HepG2 (cell line): ENCODE measurements around the gene SLC16A3. TPM values are rescaled to one million over a fixed set of nuclear protein-coding genes. Genes with fewer than 3 reads are reported as not detected.

Source experiments
- ARNTL ChIP-seq: sonication (generic); formaldehyde crosslinking; IDR thresholded peaks from 2 replicates; pipeline ENCODE4 v1.4.0; 2020; ENCODE audit warnings: mild to moderate bottlenecking, missing genetic modification reagents
- ATM ChIP-seq: fragments of 450-650 bp; IDR thresholded peaks from 2 replicates; pipeline ENCODE4 v1.7.1; 2017; ENCODE audit warnings: mild to moderate bottlenecking, borderline replicate concordance
- EED ChIP-seq: sonication (generic); formaldehyde crosslinking; IDR thresholded peaks from 2 replicates; pipeline ENCODE4 v1.5.0; 2020; ENCODE audit warnings: mild to moderate bottlenecking, missing genetic modification reagents
- ETV5 ChIP-seq: IDR thresholded peaks from 2 replicates; pipeline ENCODE4 v1.6.1; 2018; ENCODE audit warnings: missing biosample characterization, missing genetic modification reagents, inconsistent platforms, borderline replicate concordance
- GABPA ChIP-seq, 2 experiments: IDR thresholded peaks; 2 replicates each; pipeline ENCODE4 v1.6.1; 2011 to 2016; ENCODE audit warnings: low read depth in 2 of 2, low read length in 1 of 2, missing biosample characterization in 1 of 2, missing genetic modification characterization in 1 of 2
- IRF1 ChIP-seq: sonication (generic); formaldehyde crosslinking; IDR thresholded peaks from 2 replicates; pipeline ENCODE4 v1.4.0; 2020; ENCODE audit warnings: low read depth, mild to moderate bottlenecking, missing genetic modification reagents
- IRF2 ChIP-seq: IDR thresholded peaks from 2 replicates; pipeline ENCODE4 v1.6.1; 2018; ENCODE audit warnings: missing genetic modification reagents, missing compliant biosample characterization
- NFYB ChIP-seq: sonication (generic); formaldehyde crosslinking; IDR thresholded peaks from 2 replicates; pipeline ENCODE4 v1.4.0; 2020; ENCODE audit warnings: missing genetic modification reagents
- NR2F1 ChIP-seq, 2 experiments: fragments of 450-650 bp in 1 of 2; formaldehyde crosslinking in 1 of 2; IDR thresholded peaks; 2 replicates each; pipeline versions ENCODE4 v1.5.0 to v1.6.1; 2016 to 2020; ENCODE audit warnings: mild to moderate bottlenecking in 1 of 2, missing compliant biosample characterization in 1 of 2, missing genetic modification reagents in 1 of 2, moderate library complexity in 1 of 2
- NR2F2 ChIP-seq: IDR thresholded peaks from 2 replicates; pipeline ENCODE4 v1.6.1; 2012; ENCODE audit warnings: low read depth, inconsistent platforms, borderline replicate concordance
- PPARG ChIP-seq: conservative IDR thresholded peaks from 2 replicates; pipeline ENCODE4 v1.6.1; 2016; ENCODE audit warnings: missing biosample characterization, missing genetic modification reagents
- ZBTB42 ChIP-seq: sonication (generic); formaldehyde crosslinking; IDR thresholded peaks from 2 replicates; pipeline ENCODE4 v1.5.0; 2020; ENCODE audit warnings: mild to moderate bottlenecking, missing genetic modification reagents
- ZFP36L2 ChIP-seq: sonication (generic); formaldehyde crosslinking; IDR thresholded peaks from 2 replicates; pipeline ENCODE4 v1.4.0; 2020; ENCODE audit warnings: missing genetic modification reagents
- ZFP91 ChIP-seq: sonication (generic); formaldehyde crosslinking; IDR thresholded peaks from 2 replicates; pipeline ENCODE4 v1.9.0; 2022; ENCODE audit warnings: missing genetic modification reagents, mild to moderate bottlenecking, borderline replicate concordance
- ZNF143 ChIP-seq: sonication (generic); formaldehyde crosslinking; IDR thresholded peaks from 2 replicates; pipeline ENCODE4 v1.4.0; 2020; ENCODE audit warnings: missing genetic modification reagents
- ZNF160 ChIP-seq: sonication (generic); formaldehyde crosslinking; IDR thresholded peaks from 2 replicates; pipeline ENCODE4 v1.8.0; 2022; ENCODE audit warnings: mild to moderate bottlenecking, inconsistent platforms, missing genetic modification reagents
- ZNF33B ChIP-seq: sonication (generic); formaldehyde crosslinking; IDR thresholded peaks from 2 replicates; pipeline ENCODE4 v1.5.1; 2020; ENCODE audit warnings: mild to moderate bottlenecking, missing genetic modification reagents
- ZNF7 ChIP-seq: IDR thresholded peaks from 2 replicates; pipeline ENCODE4 v1.6.1; 2016; ENCODE audit warnings: missing biosample characterization, missing genetic modification reagents
- ZNF709 ChIP-seq: sonication (generic); formaldehyde crosslinking; IDR thresholded peaks from 2 replicates; pipeline ENCODE4 v1.5.0; 2020; ENCODE audit warnings: mild to moderate bottlenecking, missing genetic modification reagents
- ZNF724P ChIP-seq: sonication (generic); formaldehyde crosslinking; IDR thresholded peaks from 2 replicates; pipeline ENCODE4 v1.8.0; 2022; ENCODE audit warnings: missing genetic modification reagents, borderline replicate concordance
- ZNF772 ChIP-seq: sonication (generic); formaldehyde crosslinking; IDR thresholded peaks from 2 replicates; pipeline ENCODE4 v1.5.0; 2020; ENCODE audit warnings: mild to moderate bottlenecking, missing genetic modification reagents
- ZNF790 ChIP-seq: sonication (generic); formaldehyde crosslinking; IDR thresholded peaks from 2 replicates; pipeline ENCODE4 v1.8.0; 2022; ENCODE audit warnings: missing genetic modification reagents, mild to moderate bottlenecking, borderline replicate concordance
- polyA plus RNA-seq, 8 experiments: library from polyadenylated mRNA; depleted of rRNA in 3 of 8; stranded (reverse) in 7 of 8; unstranded in 1 of 8; fragments of >200 nt; fragmentation: Illumina TruSeq in 4 of 8; extraction: Trizol in 4 of 8; gene quantifications; 2 replicates each; pipeline versions ENCODE4 v1.2.1 to v1.2.3, GENCODE V29; 2011 to 2016; ENCODE audit warnings: low read depth in 4 of 8, missing spikeins in 1 of 8, mixed read lengths in 1 of 8; ENCODE audit not compliant: insufficient read depth in 1 of 8
- total RNA-seq, 5 experiments: library from RNA; depleted of rRNA; stranded (reverse); fragments of >200 nt; fragmentation: Illumina TruSeq; extraction: Trizol; gene quantifications; 2 replicates each; pipeline ENCODE4 v1.2.3, GENCODE V29; 2016; ENCODE audit warnings: low read depth in 1 of 5
- TF ChIP-seq, protein P1 (sequence below): IDR thresholded peaks from 2 replicates; pipeline ENCODE4 v1.6.1; 2012; ENCODE audit warnings: low read depth, low read length, improper control_type of control experiment
- TF ChIP-seq, protein P2 (sequence below): sonication (generic); formaldehyde crosslinking; conservative IDR thresholded peaks from 2 replicates; pipeline ENCODE4 v1.8.0; 2022; ENCODE audit warnings: mild to moderate bottlenecking, moderate library complexity, missing genetic modification reagents

The SLC16A3 gene
- total and polyA plus RNA-seq, 2 of the 13 experiments (the other 11 are each of a cell fraction or from before 2014, with no cell fraction given), result 242 to 349 TPM

DNA sequence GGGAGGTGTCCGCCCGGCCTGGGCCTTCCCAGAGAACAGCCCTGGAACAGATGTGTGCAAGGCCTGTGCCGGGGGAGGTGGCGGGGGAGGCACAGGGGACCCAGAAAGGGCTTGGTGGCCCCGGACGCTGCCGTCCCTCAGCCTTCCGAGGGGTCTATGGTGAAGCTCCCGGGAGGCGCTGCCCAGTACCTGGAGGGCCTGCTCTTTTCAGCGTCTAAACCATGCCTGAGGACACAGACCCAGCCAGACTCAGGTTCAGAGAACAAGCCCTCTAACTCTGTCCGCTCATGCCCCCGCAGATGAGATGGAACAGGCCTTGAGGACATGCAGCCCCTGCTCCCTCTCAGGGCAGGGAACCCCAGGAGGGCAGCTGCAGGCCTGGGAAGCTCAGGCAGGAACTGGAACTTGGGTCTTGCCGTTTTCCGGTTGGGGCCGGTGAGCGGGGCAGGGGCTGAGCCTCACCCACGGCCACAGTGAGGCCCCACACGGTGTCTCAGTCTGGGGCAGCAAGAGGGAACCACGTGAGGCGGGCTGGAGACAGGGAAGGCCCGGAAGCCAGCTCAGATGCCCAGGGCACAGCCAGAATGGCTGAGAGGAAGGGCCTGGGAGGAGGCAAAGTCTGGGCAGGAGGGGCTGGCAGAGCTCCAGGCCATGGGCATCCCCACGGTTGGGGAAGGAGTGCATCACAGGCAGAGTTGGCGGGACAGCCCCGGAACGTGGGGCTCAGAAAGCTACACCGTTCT, 12.5 kb downstream of the SLC16A3 start (continued):
- TF ChIP-seq ZNF790, result peak; percentile 80; the same call in 1 of the 2 replicates
- TF ChIP-seq IRF2 (CRISPR knock-in tag), result no peak; the same call in 1 of the 2 replicates
- TF ChIP-seq NR2F2, result no peak
- TF ChIP-seq NFYB (CRISPR knock-in tag), result peak; percentile 43; the same call in 1 of the 2 replicates
- peak; percentile 65; the same call in 1 of the 2 replicates for TF ChIP-seq ARNTL (CRISPR knock-in tag)
- TF ChIP-seq ZFP36L2 (CRISPR knock-in tag), result no peak; the same call in 1 of the 2 replicates
- TF ChIP-seq, protein P1, sequence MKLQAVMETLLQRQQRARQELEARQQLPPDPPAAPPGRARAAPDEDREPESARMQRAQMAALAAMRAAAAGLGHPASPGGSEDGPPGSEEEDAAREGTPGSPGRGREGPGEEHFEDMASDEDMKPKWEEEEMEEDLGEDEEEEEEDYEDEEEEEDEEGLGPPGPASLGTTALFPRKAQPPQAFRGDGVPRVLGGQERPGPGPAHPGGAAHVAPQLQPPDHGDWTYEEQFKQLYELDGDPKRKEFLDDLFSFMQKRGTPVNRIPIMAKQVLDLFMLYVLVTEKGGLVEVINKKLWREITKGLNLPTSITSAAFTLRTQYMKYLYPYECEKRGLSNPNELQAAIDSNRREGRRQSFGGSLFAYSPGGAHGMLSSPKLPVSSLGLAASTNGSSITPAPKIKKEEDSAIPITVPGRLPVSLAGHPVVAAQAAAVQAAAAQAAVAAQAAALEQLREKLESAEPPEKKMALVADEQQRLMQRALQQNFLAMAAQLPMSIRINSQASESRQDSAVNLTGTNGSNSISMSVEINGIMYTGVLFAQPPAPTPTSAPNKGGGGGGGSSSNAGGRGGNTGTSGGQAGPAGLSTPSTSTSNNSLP, result no peak
- TF ChIP-seq GABPA (IDR thresholded peaks at IDR 0.05; ENCODE audit: low read depth, low read length), result no peak
- peak; percentile 55 for TF ChIP-seq GABPA (CRISPR knock-in tag; IDR thresholded peaks at IDR 0.05; ENCODE audit: low read depth)
- TF ChIP-seq ZBTB42 (CRISPR knock-in tag), result peak; percentile 86
- TF ChIP-seq ETV5, result peak; percentile 77; the same call in 1 of the 2 replicates
- peak; percentile 49; the same call in 1 of the 2 replicates for TF ChIP-seq ZNF709 (CRISPR knock-in tag)
- 0 out of 2 replicates have a peak, but pooled peaks have one; percentile 56 for TF ChIP-seq ZNF33B (CRISPR knock-in tag)
- peak; percentile 56; the same call in 1 of the 2 replicates for TF ChIP-seq ZNF160
- TF ChIP-seq PPARG (CRISPR knock-in tag), result peak; percentile 49; the same call in 1 of the 2 replicates
- no peak; the same call in 1 of the 2 replicates for TF ChIP-seq ZNF143 (CRISPR knock-in tag)
- TF ChIP-seq EED (CRISPR knock-in tag), result no peak
- TF ChIP-seq IRF1, result peak; percentile 87; the same call in 1 of the 2 replicates
- peak; percentile 8 for TF ChIP-seq ZNF772 (CRISPR knock-in tag)
- peak; percentile 10; the same call in 1 of the 2 replicates for TF ChIP-seq ZNF7 (CRISPR knock-in tag)
- TF ChIP-seq ATM, result no peak
- TF ChIP-seq ZFP91 (CRISPR knock-in tag), result peak; percentile 64
- TF ChIP-seq NR2F1 (CRISPR knock-in tag; IDR thresholded peaks at IDR 0.05), result no peak
- peak; percentile 81; the same call in 1 of the 2 replicates for TF ChIP-seq ZNF724P (CRISPR knock-in tag)
- TF ChIP-seq, protein P2, sequence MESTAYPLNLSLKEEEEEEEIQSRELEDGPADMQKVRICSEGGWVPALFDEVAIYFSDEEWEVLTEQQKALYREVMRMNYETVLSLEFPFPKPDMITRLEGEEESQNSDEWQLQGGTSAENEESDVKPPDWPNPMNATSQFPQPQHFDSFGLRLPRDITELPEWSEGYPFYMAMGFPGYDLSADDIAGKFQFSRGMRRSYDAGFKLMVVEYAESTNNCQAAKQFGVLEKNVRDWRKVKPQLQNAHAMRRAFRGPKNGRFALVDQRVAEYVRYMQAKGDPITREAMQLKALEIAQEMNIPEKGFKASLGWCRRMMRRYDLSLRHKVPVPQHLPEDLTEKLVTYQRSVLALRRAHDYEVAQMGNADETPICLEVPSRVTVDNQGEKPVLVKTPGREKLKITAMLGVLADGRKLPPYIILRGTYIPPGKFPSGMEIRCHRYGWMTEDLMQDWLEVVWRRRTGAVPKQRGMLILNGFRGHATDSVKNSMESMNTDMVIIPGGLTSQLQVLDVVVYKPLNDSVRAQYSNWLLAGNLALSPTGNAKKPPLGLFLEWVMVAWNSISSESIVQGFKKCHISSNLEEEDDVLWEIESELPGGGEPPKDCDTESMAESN (CRISPR knock-in tag), result no peak; the same call in 1 of the 2 replicates
